CD8-positive, alpha-beta memory T cell (primary cell): ENCODE results near the gene TES. TPM values are rescaled to one million over a fixed set of nuclear protein-coding genes. Genes with fewer than 3 reads are reported as not detected.

Experiments used
- CTCF ChIA-PET: fragments of 350-600 bp; sonication (Branson Sonifier 250); formaldehyde crosslinking; loops from one replicate; lab custom pipeline; 2021; ENCODE audit warnings: antibody characterized with exemption; lab: Charles Lee
- POLR2A ChIA-PET: fragments of 350-600 bp; sonication (Branson Sonifier 250); formaldehyde crosslinking; loops from one replicate; lab custom pipeline; 2021; ENCODE audit warnings: antibody characterized with exemption; lab: Charles Lee
- DNase-seq, 5 donors: peaks; one replicate each; pipeline versions ENCODE4 v3.0.0 to v3.0.0-alpha.2; 2020 to 2022; ENCODE audit warnings: mixed read lengths in 1 of 5
- H3K27ac ChIP-seq: one replicate; pipeline ENCODE4 v1.7.0; 2013; ENCODE audit warnings: low read depth, mild to moderate bottlenecking, low read length, moderate library complexity
- H3K27me3 ChIP-seq: 2 replicates; pipeline ENCODE4 v1.7.0; 2013; ENCODE audit warnings: low read length, mild to moderate bottlenecking; ENCODE audit not compliant: insufficient read depth, poor library complexity, severe bottlenecking
- H3K36me3 ChIP-seq: 2 replicates; pipeline ENCODE4 v1.7.0; 2013; ENCODE audit warnings: mild to moderate bottlenecking, low read length, moderate library complexity; ENCODE audit not compliant: insufficient read depth
- H3K4me1 ChIP-seq: 2 replicates; pipeline ENCODE4 v1.7.0; 2013; ENCODE audit warnings: mild to moderate bottlenecking, low read length, moderate library complexity; ENCODE audit not compliant: insufficient read depth
- H3K4me3 ChIP-seq: 2 replicates; pipeline ENCODE4 v1.7.0; 2013; ENCODE audit warnings: mild to moderate bottlenecking, low read length
- H3K9me3 ChIP-seq: 2 replicates; pipeline ENCODE4 v1.7.0; 2013; ENCODE audit warnings: mild to moderate bottlenecking, low read length
- H3K27ac Mint-ChIP-seq, 8 donors: one replicate each; pipeline ENCODE4 v1.8.0; 2020 to 2021; ENCODE audit warnings: mixed read lengths in 8 of 8, mild to moderate bottlenecking in 6 of 8, inconsistent platforms in 3 of 8, moderate library complexity in 3 of 8
- H3K27me3 Mint-ChIP-seq, 2 donors: one replicate each; pipeline ENCODE4 v1.8.0; 2020 to 2021; ENCODE audit warnings: mixed read lengths in 2 of 2, mild to moderate bottlenecking in 1 of 2, moderate library complexity in 1 of 2
- H3K36me3 Mint-ChIP-seq, 3 donors: one replicate each; pipeline ENCODE4 v1.8.0; 2020 to 2021; ENCODE audit warnings: mixed read lengths in 3 of 3, inconsistent platforms in 1 of 3, mild to moderate bottlenecking in 1 of 3
- H3K4me1 Mint-ChIP-seq, 3 donors: one replicate each; pipeline ENCODE4 v1.8.0; 2020 to 2021; ENCODE audit warnings: mixed read lengths in 3 of 3, inconsistent platforms in 1 of 3, mild to moderate bottlenecking in 1 of 3
- H3K4me3 Mint-ChIP-seq, 7 donors: one replicate each; pipeline ENCODE4 v1.8.0; 2020 to 2021; ENCODE audit warnings: mixed read lengths in 7 of 7, mild to moderate bottlenecking in 6 of 7, moderate library complexity in 4 of 7, inconsistent platforms in 2 of 7
- H3K9me3 Mint-ChIP-seq, 5 donors: one replicate each; pipeline ENCODE4 v1.8.0; 2020 to 2022; ENCODE audit warnings: mixed read lengths in 5 of 5, mild to moderate bottlenecking in 3 of 5, moderate library complexity in 2 of 5, inconsistent platforms in 1 of 5
- polyA plus RNA-seq: library from polyadenylated mRNA; unstranded; fragments of 300-500 nt; fragmentation: Illumina TruSeq; gene quantifications from one replicate; pipeline ENCODE4 v1.2.3, GENCODE V29; 2021
- total RNA-seq, 2 experiments: library from RNA; stranded (reverse); gene quantifications; one replicate each; pipeline ENCODE4 v1.2.3, GENCODE V29; 2021

Gene TES
- total and polyA plus RNA-seq, 3 experiments from 2014 or later, result 58.4 to 193 (median 59.0) TPM

GRCh38 chr7:116176226-116176625, 34.1 kb upstream of the TES start:
- Histone ChIP-seq H3K27me3 (no peaks in the 10 kb centered on the region), H3K4me1 (no peaks in the 10 kb centered on the region), H3K27ac (no peak overlapping the region), H3K9me3 (no peaks in the 10 kb centered on the region), H3K36me3 (no peaks in the 10 kb centered on the region), H3K4me3 (no peak overlapping the region)
- POLR2A ChIA-PET, result interaction anchor here (1.7 kb wide), 1 partner anchor 35 kb away, joined by 6 read pairs; no protein-coding TSS in a partner anchor
- CTCF ChIA-PET, result interaction anchor here (0.9 to 7.0 kb wide), 9 partner anchors 9 to 414 kb away, joined by 3 to 167 read pairs (median 5); partner anchors contain the start of gene TES
- no peak overlapping the region for H3K4me3 Mint-ChIP-seq
- peaks cover 0 to 2% (median 0%) of the 10 kb centered on the region in 5 donors for H3K9me3 Mint-ChIP-seq
- H3K36me3 Mint-ChIP-seq, result peaks cover 0 to 10% (median 0%) of the 10 kb centered on the region in 3 donors
- peaks cover 5 to 8% (median 8%) of the 10 kb centered on the region in 3 donors for H3K4me1 Mint-ChIP-seq
- H3K27me3 Mint-ChIP-seq, result peaks cover 3 to 9% of the 10 kb centered on the region in 2 donors
- H3K27ac Mint-ChIP-seq, result no peak overlapping the region
- no peak for DNase-seq

- no peak for DNase-seq
- POLR2A ChIA-PET, result interaction anchor here (1.7 kb wide), 1 partner anchor 34 kb away, joined by 6 read pairs; no protein-coding TSS in a partner anchor
- no peak overlapping the region for H3K27ac ChIP-seq
- H3K9me3 ChIP-seq, result no peaks in the 10 kb centered on the region
- H3K4me1 ChIP-seq, result no peaks in the 10 kb centered on the region
- peaks cover 0 to 2% (median 0%) of the 10 kb centered on the region in 5 donors for H3K9me3 Mint-ChIP-seq
- H3K36me3 ChIP-seq, result no peaks in the 10 kb centered on the region
- H3K27me3 ChIP-seq, result no peaks in the 10 kb centered on the region
- no peak overlapping the region for H3K27ac Mint-ChIP-seq
- H3K4me3 Mint-ChIP-seq, result no peak overlapping the region
- CTCF ChIA-PET, result interaction anchor here (0.9 to 7.0 kb wide), 10 partner anchors 10 to 416 kb away, joined by 3 to 167 read pairs (median 5); no protein-coding TSS in a partner anchor
- H3K4me1 Mint-ChIP-seq, result peaks cover 6 to 10% (median 9%) of the 10 kb centered on the region in 3 donors
- H3K27me3 Mint-ChIP-seq, result peaks cover 3 to 4% of the 10 kb centered on the region in 2 donors
- H3K4me3 ChIP-seq, result no peak overlapping the region
- peaks cover 0 to 10% (median 0%) of the 10 kb centered on the region in 3 donors for H3K36me3 Mint-ChIP-seq
Measured at GRCh38 chr7:116177009-116177408, 33.3 kb upstream of the TES start.

GRCh38 chr7:116180302-116180701, 30.0 kb upstream of the TES start:
- H3K27ac Mint-ChIP-seq, result no peak overlapping the region
- H3K27me3 Mint-ChIP-seq, result peaks cover 3 to 4% of the 10 kb centered on the region in 2 donors
- peaks cover 6 to 10% (median 9%) of the 10 kb centered on the region in 3 donors for H3K4me1 Mint-ChIP-seq
- Histone ChIP-seq H3K4me3 (no peak overlapping the region), H3K9me3 (no peaks in the 10 kb centered on the region), H3K27me3 (no peaks in the 10 kb centered on the region), H3K4me1 (no peaks in the 10 kb centered on the region), H3K27ac (no peak overlapping the region), H3K36me3 (no peaks in the 10 kb centered on the region)
- no peak overlapping the region for H3K4me3 Mint-ChIP-seq
- H3K36me3 Mint-ChIP-seq, result peaks cover 0 to 2% (median 0%) of the 10 kb centered on the region in 3 donors
- DNase-seq, result peak in 3 of 5 donors; percentile 9 to 58 (median 47)
- ChIA-PET POLR2A (interaction anchor here (0.8 to 1.5 kb wide), 2 partner anchors 30 to 55 kb away, joined by 5 to 7 read pairs; partner anchors contain the start of gene TES), CTCF (interaction anchor here (0.6 to 7.0 kb wide), 28 partner anchors 9 to 411 kb away, joined by 3 to 167 read pairs (median 6); partner anchors contain the start of gene TES)
- no peaks in the 10 kb centered on the region for H3K9me3 Mint-ChIP-seq

DNA sequence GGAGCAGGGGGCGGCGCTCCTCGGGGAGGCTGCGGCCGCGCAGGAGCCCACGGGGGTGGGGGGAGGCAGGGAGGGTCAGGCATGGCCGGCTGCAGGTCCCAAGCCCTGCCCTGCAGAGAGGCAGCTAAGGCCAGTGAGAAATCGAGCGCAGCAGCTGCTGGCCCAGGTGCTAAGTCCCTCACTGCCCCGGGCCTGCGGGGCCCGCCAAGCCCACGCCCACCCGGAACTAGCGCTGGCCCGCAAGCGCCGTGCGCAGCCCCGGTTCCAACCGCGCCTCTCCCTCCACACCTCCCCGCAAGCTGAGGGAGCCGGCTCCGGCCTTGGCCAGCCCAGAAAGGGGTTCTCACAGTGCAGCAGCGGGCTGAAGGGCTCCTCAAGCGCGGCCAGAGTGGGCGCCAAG, 28.3 kb upstream of the TES start:
- H3K27me3 ChIP-seq, result no peaks in the 10 kb centered on the region
- Mint-ChIP-seq H3K27me3 (peaks cover 0 to 4% of the 10 kb centered on the region in 2 donors), H3K4me3 (no peak overlapping the region), H3K27ac (no peak overlapping the region), H3K4me1 (peaks cover 6 to 10% (median 9%) of the 10 kb centered on the region in 3 donors), H3K36me3 (no peaks in the 10 kb centered on the region), H3K9me3 (no peaks in the 10 kb centered on the region)
- ChIA-PET CTCF (interaction anchor here (0.9 to 7.0 kb wide), 8 partner anchors 14 to 70 kb away, joined by 3 to 167 read pairs (median 12); partner anchors contain the start of gene TES), POLR2A (no interaction called here)
- no peak for DNase-seq
- H3K4me3 ChIP-seq, result no peak overlapping the region
- no peaks in the 10 kb centered on the region for H3K4me1 ChIP-seq
- no peaks in the 10 kb centered on the region for H3K9me3 ChIP-seq
- H3K27ac ChIP-seq, result no peak overlapping the region
- no peaks in the 10 kb centered on the region for H3K36me3 ChIP-seq

DNA sequence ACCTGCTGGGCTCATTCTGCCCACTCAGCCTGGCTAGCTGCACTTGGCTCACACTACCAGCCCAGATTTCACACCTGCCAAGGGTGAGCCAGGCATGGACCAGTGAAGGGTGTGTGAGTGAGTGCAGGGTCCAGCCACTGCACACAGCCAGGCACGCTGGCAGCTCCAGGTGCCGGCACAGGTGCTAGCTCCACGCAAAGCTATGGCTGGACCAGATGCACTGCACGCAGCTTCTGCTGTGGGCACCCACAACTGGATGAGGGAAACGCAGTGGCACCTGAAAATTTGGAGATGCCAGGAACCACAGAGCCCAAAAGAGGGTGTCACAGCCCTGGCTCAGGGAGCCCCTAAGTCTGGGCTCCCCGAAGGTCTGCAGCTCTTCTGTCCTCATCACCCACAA, 24.9 kb upstream of the TES start:
- Mint-ChIP-seq H3K27me3 (peaks cover 2 to 13% of the 10 kb centered on the region in 2 donors), H3K36me3 (peaks cover 0 to 10% (median 0%) of the 10 kb centered on the region in 3 donors), H3K9me3 (peaks cover 0 to 8% (median 2%) of the 10 kb centered on the region in 5 donors), H3K27ac (no peak overlapping the region), H3K4me3 (no peak overlapping the region), H3K4me1 (peaks cover 3 to 7% (median 6%) of the 10 kb centered on the region in 3 donors)
- Histone ChIP-seq H3K27ac (no peak overlapping the region), H3K9me3 (peaks cover 3% of the 10 kb centered on the region), H3K27me3 (no peaks in the 10 kb centered on the region), H3K4me1 (no peaks in the 10 kb centered on the region), H3K4me3 (no peak overlapping the region), H3K36me3 (no peaks in the 10 kb centered on the region)
- no peak for DNase-seq
- POLR2A ChIA-PET, result no interaction called here
- CTCF ChIA-PET, result interaction anchor here (0.8 to 1.8 kb wide), 2 partner anchors 25 to 50 kb away, joined by 3 to 7 read pairs; partner anchors contain the start of gene TES

DNA sequence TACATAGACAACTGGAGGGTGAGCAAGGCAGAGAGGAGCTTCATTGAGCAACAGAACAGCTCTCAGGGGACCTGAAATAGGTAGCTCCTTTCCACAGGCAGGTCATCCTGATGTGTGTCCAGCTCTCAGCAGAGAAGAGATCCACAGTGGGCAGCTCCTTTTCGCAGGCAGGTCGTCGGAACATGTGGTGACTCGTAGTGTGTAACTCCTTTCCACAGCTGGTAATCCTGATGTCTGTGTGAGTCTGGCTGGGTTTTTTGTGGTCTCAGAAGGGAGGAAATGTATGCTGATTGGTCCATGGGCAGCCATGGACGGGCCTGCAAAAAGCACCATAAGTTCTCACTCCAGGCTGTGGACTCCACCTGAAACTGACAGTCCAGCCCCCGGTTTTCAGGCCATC, 24.4 kb upstream of the TES start:
- Histone ChIP-seq H3K36me3 (no peaks in the 10 kb centered on the region), H3K4me3 (no peak overlapping the region), H3K9me3 (peaks cover 3% of the 10 kb centered on the region), H3K27ac (no peak overlapping the region), H3K27me3 (no peaks in the 10 kb centered on the region), H3K4me1 (no peaks in the 10 kb centered on the region)
- ChIA-PET POLR2A (no interaction called here), CTCF (interaction anchor here (0.8 to 1.8 kb wide), 3 partner anchors 25 to 51 kb away, joined by 3 to 7 read pairs (median 7); partner anchors contain the start of gene TES)
- Mint-ChIP-seq H3K9me3 (peaks cover 0 to 8% (median 2%) of the 10 kb centered on the region in 5 donors), H3K4me3 (no peak overlapping the region), H3K27ac (peak overlapping the region in 1 of 8 donors; percentile 65), H3K27me3 (peaks cover 2 to 13% of the 10 kb centered on the region in 2 donors), H3K4me1 (peaks cover 2 to 4% (median 4%) of the 10 kb centered on the region in 3 donors), H3K36me3 (peaks cover 0 to 10% (median 0%) of the 10 kb centered on the region in 3 donors)
- no peak for DNase-seq

GRCh38 chr7:116187400-116187799, 22.9 kb upstream of the TES start:
- peaks cover 3% of the 10 kb centered on the region for H3K9me3 ChIP-seq
- peaks cover 0 to 10% (median 0%) of the 10 kb centered on the region in 3 donors for H3K36me3 Mint-ChIP-seq
- H3K27ac Mint-ChIP-seq, result peak overlapping the region in 1 of 8 donors; percentile 22
- H3K4me1 ChIP-seq, result no peaks in the 10 kb centered on the region
- POLR2A ChIA-PET, result no interaction called here
- no peaks in the 10 kb centered on the region for H3K36me3 ChIP-seq
- H3K27ac ChIP-seq, result no peak overlapping the region
- H3K27me3 Mint-ChIP-seq, result peaks cover 3 to 16% of the 10 kb centered on the region in 2 donors
- H3K27me3 ChIP-seq, result no peaks in the 10 kb centered on the region
- H3K9me3 Mint-ChIP-seq, result peaks cover 0 to 8% (median 2%) of the 10 kb centered on the region in 5 donors
- CTCF ChIA-PET, result interaction anchor here (1.2 to 1.3 kb wide), 3 partner anchors 13 to 49 kb away, joined by 3 to 7 read pairs (median 5); no protein-coding TSS in a partner anchor
- no peak overlapping the region for H3K4me3 ChIP-seq
- H3K4me1 Mint-ChIP-seq, result no peaks in the 10 kb centered on the region
- H3K4me3 Mint-ChIP-seq, result no peak overlapping the region
- no peak for DNase-seq
